HG03378 (cell line): ENCODE measurements around the gene SKI.
A peak's percentile ranks its signal among the peaks of the same experiment; 100 is the strongest.
"Not testable (repeated sequence)": the region's sequence is repeated elsewhere in the genome, so short reads cannot be mapped to it uniquely, and the experiment has no call there.

Source experiments
- ATAC-seq: cut with Tn5 transposase; IDR thresholded peaks from one replicate; pipeline ENCODE4 v1.9.1; 2021; ENCODE audit warnings: mild to moderate bottlenecking, moderate library complexity; ENCODE audit not compliant: unreplicated experiment

Gene SKI

GRCh38 chr1:2290595-2291510 is 62.7 kb downstream of the SKI start:
- peak; percentile 59 for ATAC-seq

- ATAC-seq = no peak
Observed at GRCh38 chr1:2291577-2291976, 63.5 kb downstream of the SKI start.

- no peak for ATAC-seq
Observed at GRCh38 chr1:2292725-2293450, 64.8 kb downstream of the SKI start.

GRCh38 chr1:2294033-2294724 is 66.1 kb downstream of the SKI start:
- ATAC-seq = no peak

- ATAC-seq = no peak
Observed at GRCh38 chr1:2294725-2295078, 66.6 kb downstream of the SKI start.

GRCh38 chr1:2295526-2295925 is 67.4 kb downstream of the SKI start:
- ATAC-seq = no peak

GRCh38 chr1:2296211-2296610 is 68.1 kb downstream of the SKI start:
- not testable (repeated sequence) for ATAC-seq

- no peak for ATAC-seq
Observed at GRCh38 chr1:2296614-2297013, 68.5 kb downstream of the SKI start.

GRCh38 chr1:2297246-2298011 is 69.3 kb downstream of the SKI start:
- no peak for ATAC-seq

- ATAC-seq = no peak
Observed at GRCh38 chr1:2298685-2299084, 70.6 kb downstream of the SKI start.

- ATAC-seq = no peak
Observed at GRCh38 chr1:2299131-2299627, 71.1 kb downstream of the SKI start.

GRCh38 chr1:2300004-2300771 is 72.1 kb downstream of the SKI start:
- ATAC-seq = peak; percentile 74

- peak; percentile 42 for ATAC-seq
Observed at GRCh38 chr1:2300851-2301606, 72.9 kb downstream of the SKI start.

GRCh38 chr1:2301607-2302291 is 73.6 kb downstream of the SKI start:
- ATAC-seq = no peak

GRCh38 chr1:2302292-2302925 is 74.3 kb downstream of the SKI start:
- no peak for ATAC-seq

GRCh38 chr1:2303016-2303775 is 75.1 kb downstream of the SKI start:
- ATAC-seq = no peak

- ATAC-seq = no peak
Observed at GRCh38 chr1:2303781-2304180, 75.7 kb downstream of the SKI start.
